KMS-11 (cell line): ENCODE results near the gene CCDC68.

Experiments used
- H2AFZ ChIP-seq: fragments of 200-600 bp; sonication (generic); 2 replicates; pipeline ENCODE4 v1.6.1; 2016; ENCODE audit warnings: antibody characterized with exemption, mixed run types, low read depth
- H3K27ac ChIP-seq: fragments of 200-600 bp; sonication (generic); 2 replicates; pipeline ENCODE4 v1.6.1; 2016; ENCODE audit warnings: mild to moderate bottlenecking, mixed run types
- H3K27me3 ChIP-seq: fragments of 200-600 bp; sonication (generic); 2 replicates; pipeline ENCODE4 v1.6.1; 2017; ENCODE audit warnings: mild to moderate bottlenecking, low read depth, mixed run types, moderate library complexity; ENCODE audit not compliant: insufficient read depth
- H3K36me3 ChIP-seq: fragments of 200-600 bp; sonication (generic); 2 replicates; pipeline ENCODE4 v1.6.1; 2017; ENCODE audit warnings: mild to moderate bottlenecking, mixed run types; ENCODE audit not compliant: insufficient read depth
- H3K4me1 ChIP-seq: fragments of 200-600 bp; sonication (generic); 2 replicates; pipeline ENCODE4 v1.6.1; 2016; ENCODE audit warnings: mild to moderate bottlenecking, low read depth, mixed run types; ENCODE audit not compliant: poor library complexity, severe bottlenecking
- H3K4me2 ChIP-seq: fragments of 200-600 bp; sonication (generic); 2 replicates; pipeline ENCODE4 v1.7.0; 2016; ENCODE audit warnings: mild to moderate bottlenecking, mixed run types
- H3K4me3 ChIP-seq: fragments of 200-600 bp; sonication (generic); IDR thresholded peaks from 2 replicates; pipeline ENCODE4 v1.6.1; 2017; ENCODE audit warnings: low read depth, low read length, mixed read lengths; ENCODE audit not compliant: insufficient read depth
- H3K79me2 ChIP-seq: fragments of 200-600 bp; sonication (generic); 2 replicates; pipeline ENCODE4 v1.6.1; 2016; ENCODE audit warnings: low read depth, mixed run types; ENCODE audit not compliant: insufficient read depth
- H3K9ac ChIP-seq: fragments of 200-600 bp; sonication (generic); 2 replicates; pipeline ENCODE4 v1.6.1; 2016; ENCODE audit warnings: mild to moderate bottlenecking, mixed run types
- H4K20me1 ChIP-seq: fragments of 200-600 bp; sonication (generic); 2 replicates; pipeline ENCODE4 v1.6.1; 2016; ENCODE audit warnings: mild to moderate bottlenecking, mixed run types; ENCODE audit not compliant: insufficient read depth
- TF ChIP-seq, protein P1 (sequence below): fragments of 200-600 bp; sonication (generic); conservative IDR thresholded peaks from 2 replicates; pipeline ENCODE4 v1.6.1; 2017; ENCODE audit warnings: low read depth, mild to moderate bottlenecking, antibody characterized with exemption, low read length, moderate library complexity, mixed read lengths

CCDC68 gene

DNA sequence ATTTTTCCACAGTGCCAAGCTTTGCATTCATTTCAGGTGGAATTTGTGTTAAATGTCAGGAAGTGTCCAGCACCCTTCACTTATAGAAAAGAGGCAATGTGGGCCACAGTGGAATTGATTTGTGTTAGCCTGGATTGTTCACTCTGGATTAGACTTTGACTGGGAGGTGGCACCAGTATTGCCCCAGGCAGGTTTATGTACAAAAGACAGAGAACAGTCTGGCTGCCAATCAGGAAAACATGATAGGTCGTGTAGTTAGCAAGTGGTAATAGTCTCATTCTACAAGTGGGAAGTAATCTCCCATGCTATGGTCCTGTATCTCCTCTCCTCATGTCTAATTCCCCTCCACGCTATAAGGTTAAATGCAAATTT lies 85.4 kb downstream of the CCDC68 start:
- Histone ChIP-seq H3K36me3 (no peaks in the 10 kb centered on the region), H3K9ac (no peak overlapping the region), H3K4me1 (no peaks in the 10 kb centered on the region), H3K4me2 (no peak overlapping the region), H3K27ac (no peak overlapping the region), H3K27me3 (no peaks in the 10 kb centered on the region), H3K79me2 (no peaks in the 10 kb centered on the region), H2AFZ (no peak overlapping the region), H4K20me1 (no peaks in the 10 kb centered on the region), H3K4me3 (no peak overlapping the region)
- TF ChIP-seq, protein P1, sequence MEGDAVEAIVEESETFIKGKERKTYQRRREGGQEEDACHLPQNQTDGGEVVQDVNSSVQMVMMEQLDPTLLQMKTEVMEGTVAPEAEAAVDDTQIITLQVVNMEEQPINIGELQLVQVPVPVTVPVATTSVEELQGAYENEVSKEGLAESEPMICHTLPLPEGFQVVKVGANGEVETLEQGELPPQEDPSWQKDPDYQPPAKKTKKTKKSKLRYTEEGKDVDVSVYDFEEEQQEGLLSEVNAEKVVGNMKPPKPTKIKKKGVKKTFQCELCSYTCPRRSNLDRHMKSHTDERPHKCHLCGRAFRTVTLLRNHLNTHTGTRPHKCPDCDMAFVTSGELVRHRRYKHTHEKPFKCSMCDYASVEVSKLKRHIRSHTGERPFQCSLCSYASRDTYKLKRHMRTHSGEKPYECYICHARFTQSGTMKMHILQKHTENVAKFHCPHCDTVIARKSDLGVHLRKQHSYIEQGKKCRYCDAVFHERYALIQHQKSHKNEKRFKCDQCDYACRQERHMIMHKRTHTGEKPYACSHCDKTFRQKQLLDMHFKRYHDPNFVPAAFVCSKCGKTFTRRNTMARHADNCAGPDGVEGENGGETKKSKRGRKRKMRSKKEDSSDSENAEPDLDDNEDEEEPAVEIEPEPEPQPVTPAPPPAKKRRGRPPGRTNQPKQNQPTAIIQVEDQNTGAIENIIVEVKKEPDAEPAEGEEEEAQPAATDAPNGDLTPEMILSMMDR = no peak

DNA sequence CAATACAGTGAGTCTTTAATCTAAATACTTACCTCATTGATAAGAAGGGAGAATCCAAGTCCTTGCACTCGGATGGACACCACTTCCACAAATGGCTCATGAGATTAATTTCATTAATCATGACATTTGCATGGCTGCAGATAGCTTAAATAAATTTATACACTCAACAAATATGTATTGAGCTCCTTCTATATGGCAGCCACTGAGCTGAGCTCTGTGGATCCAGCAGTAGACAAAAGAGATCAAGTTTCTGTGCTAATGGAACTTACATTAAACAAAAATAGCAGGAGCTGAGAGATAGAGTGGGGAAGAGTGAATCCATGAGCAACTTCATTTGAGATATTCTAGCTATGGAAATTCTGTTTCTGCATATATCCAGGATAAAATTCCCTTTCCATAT lies 86.6 kb downstream of the CCDC68 start:
- Histone ChIP-seq H3K79me2 (no peaks in the 10 kb centered on the region), H2AFZ (no peak overlapping the region), H4K20me1 (no peaks in the 10 kb centered on the region), H3K27ac (no peak overlapping the region), H3K4me1 (no peaks in the 10 kb centered on the region), H3K36me3 (no peaks in the 10 kb centered on the region), H3K4me2 (no peak overlapping the region), H3K27me3 (no peaks in the 10 kb centered on the region), H3K4me3 (no peak overlapping the region), H3K9ac (no peak overlapping the region)
- TF ChIP-seq, protein P1 = no peak

DNA sequence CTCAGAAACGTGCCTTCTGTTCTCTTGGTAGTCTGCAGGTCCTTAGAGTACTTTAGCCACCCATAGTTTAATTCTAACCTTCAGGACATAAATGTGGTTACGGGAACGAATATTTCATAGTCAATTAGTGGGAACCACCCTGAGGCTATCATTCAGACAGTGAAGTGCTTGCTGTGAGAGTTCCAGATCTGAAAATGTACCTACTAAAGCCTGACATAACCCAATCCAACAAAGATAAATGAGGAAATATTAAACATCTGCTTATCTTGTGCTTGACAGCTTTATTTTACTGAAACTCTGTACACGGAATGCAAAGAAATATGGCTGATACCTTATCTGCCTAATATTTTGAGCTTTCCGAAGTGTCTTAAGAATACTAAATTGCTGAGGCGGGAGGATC lies 88.0 kb downstream of the CCDC68 start:
- H3K9ac ChIP-seq = no peak overlapping the region
- no peak overlapping the region for H2AFZ ChIP-seq
- no peaks in the 10 kb centered on the region for H3K27me3 ChIP-seq
- TF ChIP-seq, protein P1 = no peak
- no peaks in the 10 kb centered on the region for H3K79me2 ChIP-seq
- H3K4me2 ChIP-seq = no peak overlapping the region
- no peaks in the 10 kb centered on the region for H3K36me3 ChIP-seq
- no peaks in the 10 kb centered on the region for H4K20me1 ChIP-seq
- H3K4me1 ChIP-seq = no peaks in the 10 kb centered on the region
- H3K4me3 ChIP-seq = no peak overlapping the region
- H3K27ac ChIP-seq = no peak overlapping the region

DNA sequence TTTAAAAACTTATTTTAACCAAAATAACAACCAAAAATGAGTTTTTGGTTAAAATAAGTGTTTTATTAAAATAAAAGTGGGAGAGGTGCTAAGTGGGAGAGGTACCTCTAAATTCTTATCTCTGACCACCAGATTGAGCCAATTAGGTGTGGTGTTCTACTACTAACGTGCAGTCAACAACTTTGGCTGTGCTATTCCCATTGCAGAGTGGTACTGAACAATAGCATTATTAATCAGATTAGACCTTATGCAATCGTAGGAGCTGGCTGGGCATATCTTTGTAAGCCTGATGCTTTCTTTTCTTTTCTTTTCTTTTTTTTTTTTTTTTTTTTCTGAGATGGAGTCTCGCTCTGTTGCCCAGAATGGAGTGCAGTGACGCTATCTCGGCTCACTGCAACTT lies 92.1 kb downstream of the CCDC68 start:
- no peak overlapping the region for H3K4me2 ChIP-seq
- H3K79me2 ChIP-seq = no peaks in the 10 kb centered on the region
- no peak overlapping the region for H3K4me3 ChIP-seq
- no peak overlapping the region for H2AFZ ChIP-seq
- H3K27ac ChIP-seq = no peak overlapping the region
- TF ChIP-seq, protein P1 = no peak
- no peaks in the 10 kb centered on the region for H4K20me1 ChIP-seq
- no peaks in the 10 kb centered on the region for H3K27me3 ChIP-seq
- H3K9ac ChIP-seq = no peak overlapping the region
- no peaks in the 10 kb centered on the region for H3K4me1 ChIP-seq
- H3K36me3 ChIP-seq = no peaks in the 10 kb centered on the region

DNA sequence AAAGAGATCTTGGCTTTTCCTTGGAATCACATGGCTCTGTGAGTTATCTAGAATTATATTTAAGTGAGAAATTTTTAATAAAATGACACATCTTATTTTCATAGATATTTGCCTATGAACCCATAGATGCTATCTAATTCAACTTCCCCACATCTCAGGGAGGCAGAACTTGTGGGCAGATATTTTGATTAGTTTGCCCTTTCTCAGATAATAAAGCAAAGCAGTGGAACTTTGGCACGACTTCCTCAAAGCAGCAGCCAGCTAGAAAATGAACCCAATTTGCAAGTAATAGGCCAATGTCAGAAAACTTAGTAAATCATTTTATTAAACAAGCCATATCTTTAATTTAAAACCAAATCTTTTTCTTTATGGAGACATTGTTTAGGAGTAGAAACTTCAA lies 98.3 kb downstream of the CCDC68 start:
- Histone ChIP-seq H4K20me1 (no peaks in the 10 kb centered on the region), H3K27ac (no peak overlapping the region), H2AFZ (no peak overlapping the region), H3K4me1 (no peaks in the 10 kb centered on the region), H3K4me3 (no peak overlapping the region), H3K9ac (no peak overlapping the region), H3K27me3 (no peaks in the 10 kb centered on the region), H3K36me3 (no peaks in the 10 kb centered on the region), H3K4me2 (no peak overlapping the region), H3K79me2 (no peaks in the 10 kb centered on the region)
- TF ChIP-seq, protein P1 = no peak
